Esophagus squamous epithelium (tissue), 5 donors: ENCODE measurements around the gene RXFP1. TPM values are rescaled to one million over a fixed set of nuclear protein-coding genes. Genes with fewer than 3 reads are reported as not detected.

ENCODE experiments used
- DNase-seq: peaks from one replicate; lab custom pipeline; 2025; lab: John Stamatoyannopoulos, UW
- H3K27ac ChIP-seq, 4 donors: fragments of 200-600 bp; sonication (generic); one replicate each; pipeline ENCODE4 v1.5.1; 2016 to 2019; ENCODE audit warnings: mild to moderate bottlenecking in 1 of 4
- H3K27me3 ChIP-seq, 4 donors: fragments of 200-600 bp; sonication (generic); 1 replicate in 3 of 4; 2 replicates in 1 of 4; pipeline versions ENCODE4 v1.5.1 to v1.6.0; 2017 to 2021; ENCODE audit warnings: antibody characterized with exemption in 1 of 4
- H3K36me3 ChIP-seq, 3 donors: fragments of 200-600 bp; sonication (generic); one replicate each; pipeline ENCODE4 v1.5.1; 2016 to 2019
- H3K4me1 ChIP-seq, 3 donors: fragments of 200-600 bp; sonication (generic); one replicate each; pipeline ENCODE4 v1.5.1; 2017 to 2019
- H3K4me3 ChIP-seq, 4 donors: fragments of 200-600 bp; sonication (generic); 1 replicate in 3 of 4; 2 replicates in 1 of 4; pipeline ENCODE4 v1.5.1; 2016 to 2019; ENCODE audit warnings: mild to moderate bottlenecking in 2 of 4, moderate library complexity in 1 of 4
- H3K9me3 ChIP-seq, 3 donors: fragments of 200-600 bp; sonication (generic); one replicate each; pipeline ENCODE4 v1.5.1; 2016 to 2019
- CTCF ChIP-seq, 6 experiments: fragments of 450-650 bp in 4 of 6; fragments of 200-600 bp in 2 of 6; sonication (generic) in 2 of 6; IDR thresholded peaks; one replicate each; pipeline ENCODE4 v1.5.1; 2016 to 2019; ENCODE audit warnings: antibody characterized with exemption in 6 of 6, mild to moderate bottlenecking in 4 of 6, moderate library complexity in 4 of 6
- POLR2A ChIP-seq, 4 donors: fragments of 450-650 bp; IDR thresholded peaks; one replicate each; pipeline ENCODE4 v1.6.1; 2017; ENCODE audit warnings: antibody characterized with exemption in 4 of 4, mild to moderate bottlenecking in 4 of 4, moderate library complexity in 3 of 4
- WGBS, 2 donors: methylation state at CpG; one replicate each; pipeline ENCODE4 v1.1.5; 2018; 5-methylcytosine and 5-hydroxymethylcytosine counted together
- intact Hi-C: fragments of 100-400 bp; cut with DNase I; formaldehyde crosslinking; loops from one replicate; pipeline ENCODE4 v1.15.0; 2022
- total RNA-seq, 4 donors: library from RNA; depleted of rRNA; stranded (reverse); fragments of >200 nt; gene quantifications; one replicate each; pipeline ENCODE4 v1.1.0, GENCODE V29; 2016
- donor health status: DM: yes; HTN: yes; CAD: no.

Gene RXFP1
- total RNA-seq, 4 donors from 2014 or later = 0.15 to 0.19 TPM; not detected in 2

- no peak for DNase-seq
- Histone ChIP-seq H3K4me1 (no peaks in the 10 kb centered on the region), H3K4me3 (no peak overlapping the region), H3K9me3 (no peaks in the 10 kb centered on the region), H3K27ac (no peak overlapping the region), H3K36me3 (no peaks in the 10 kb centered on the region), H3K27me3 (no peaks in the 10 kb centered on the region)
- intact Hi-C loops = no loop called here
- TF ChIP-seq CTCF (IDR thresholded peaks at IDR 0.05) (no peak), POLR2A (IDR thresholded peaks at IDR 0.05) (no peak)
Measured at GRCh38 chr4:158604369-158604768, 82.7 kb downstream of the RXFP1 start.

- Histone ChIP-seq H3K36me3 (no peaks in the 10 kb centered on the region), H3K4me1 (no peaks in the 10 kb centered on the region), H3K27ac (no peak overlapping the region), H3K9me3 (no peaks in the 10 kb centered on the region), H3K4me3 (no peak overlapping the region), H3K27me3 (no peaks in the 10 kb centered on the region)
- TF ChIP-seq CTCF (IDR thresholded peaks at IDR 0.05) = no peak
- TF ChIP-seq POLR2A (IDR thresholded peaks at IDR 0.05) = no peak
- intact Hi-C loops = no loop called here
- DNase-seq = no peak
- 62 to 79% methylated on average over 6 of the region's 6 CpGs for WGBS, 2 donors
Measured at GRCh38 chr4:158605393-158605792, 83.7 kb downstream of the RXFP1 start.

GRCh38 chr4:158606969-158607368, 85.3 kb downstream of the RXFP1 start:
- Histone ChIP-seq H3K4me1 (no peaks in the 10 kb centered on the region), H3K4me3 (no peak overlapping the region), H3K27me3 (no peaks in the 10 kb centered on the region), H3K36me3 (no peaks in the 10 kb centered on the region), H3K27ac (no peak overlapping the region), H3K9me3 (no peaks in the 10 kb centered on the region)
- WGBS, 2 donors = 85% methylated on average over 4 of the region's 4 CpGs
- intact Hi-C loops = no loop called here
- no peak for TF ChIP-seq POLR2A (IDR thresholded peaks at IDR 0.05)
- TF ChIP-seq CTCF (IDR thresholded peaks at IDR 0.05) = no peak
- DNase-seq = no peak

GRCh38 chr4:158609116-158609515, 87.4 kb downstream of the RXFP1 start:
- Histone ChIP-seq H3K27ac (no peak overlapping the region), H3K4me1 (no peaks in the 10 kb centered on the region), H3K36me3 (no peaks in the 10 kb centered on the region), H3K27me3 (no peaks in the 10 kb centered on the region), H3K4me3 (no peak overlapping the region), H3K9me3 (no peaks in the 10 kb centered on the region)
- 79 to 84% methylated on average over 4 of the region's 4 CpGs for WGBS, 2 donors
- intact Hi-C loops = no loop called here
- DNase-seq = no peak
- TF ChIP-seq POLR2A (IDR thresholded peaks at IDR 0.05) (no peak), CTCF (IDR thresholded peaks at IDR 0.05) (no peak)

GRCh38 chr4:158610790-158611189, 89.1 kb downstream of the RXFP1 start:
- TF ChIP-seq POLR2A (IDR thresholded peaks at IDR 0.05) = no peak
- no peak for TF ChIP-seq CTCF (IDR thresholded peaks at IDR 0.05)
- Histone ChIP-seq H3K36me3 (no peaks in the 10 kb centered on the region), H3K27ac (no peak overlapping the region), H3K27me3 (no peaks in the 10 kb centered on the region), H3K9me3 (no peaks in the 10 kb centered on the region), H3K4me1 (no peaks in the 10 kb centered on the region), H3K4me3 (no peak overlapping the region)
- DNase-seq = no peak
- WGBS, 2 donors = 40 to 56% methylated on average over 1 of the region's 1 CpG
- intact Hi-C loops = no loop called here
